AG08396 (cell line): ENCODE data around the gene ZNF804A.
"Not testable (repeated sequence)": the region's sequence is repeated elsewhere in the genome, so short reads cannot be mapped to it uniquely, and the experiment has no call there.

Experiments
- DNase-seq: peaks from one replicate; pipeline ENCODE4 v3.0.0; 2012; ENCODE audit warnings: low spot score, mixed read lengths

ZNF804A gene

GRCh38 chr2:184824597-184824996 lies 226.3 kb downstream of the ZNF804A start:
- DNase-seq: no peak

GRCh38 chr2:184830531-184830930 lies 232.2 kb downstream of the ZNF804A start:
- DNase-seq: no peak

GRCh38 chr2:184834699-184835397 lies 236.5 kb downstream of the ZNF804A start:
- DNase-seq: no peak

- no peak for DNase-seq
Measured at GRCh38 chr2:184835398-184835715, 237.0 kb downstream of the ZNF804A start.

- no peak for DNase-seq
Measured at GRCh38 chr2:184847331-184847730, 249.0 kb downstream of the ZNF804A start.

- no peak for DNase-seq
Measured at GRCh38 chr2:184849516-184849915, 251.2 kb downstream of the ZNF804A start.

- no peak for DNase-seq
Measured at GRCh38 chr2:184851576-184851975, 253.2 kb downstream of the ZNF804A start.

- DNase-seq: no peak
Measured at GRCh38 chr2:184859187-184859586, 260.9 kb downstream of the ZNF804A start.

GRCh38 chr2:184860744-184861143 lies 262.4 kb downstream of the ZNF804A start:
- no peak for DNase-seq

- DNase-seq: no peak
Measured at GRCh38 chr2:184875212-184875611, 276.9 kb downstream of the ZNF804A start.

- no peak for DNase-seq
Measured at GRCh38 chr2:184875911-184876310, 277.6 kb downstream of the ZNF804A start.

GRCh38 chr2:184877909-184878308 lies 279.6 kb downstream of the ZNF804A start:
- DNase-seq: no peak

GRCh38 chr2:184879671-184880070 lies 281.3 kb downstream of the ZNF804A start:
- DNase-seq: no peak

- DNase-seq: not testable (repeated sequence)
Measured at GRCh38 chr2:184886585-184886984, 288.3 kb downstream of the ZNF804A start.

- no peak for DNase-seq
Measured at GRCh38 chr2:184890311-184890710, 292.0 kb downstream of the ZNF804A start.

GRCh38 chr2:184904991-184905390 lies 306.7 kb downstream of the ZNF804A start:
- no peak for DNase-seq

- DNase-seq: no peak
Measured at GRCh38 chr2:184906160-184906559, 307.8 kb downstream of the ZNF804A start.

- no peak for DNase-seq
Measured at GRCh38 chr2:184906709-184907108, 308.4 kb downstream of the ZNF804A start.

GRCh38 chr2:184908966-184909365 lies 310.6 kb downstream of the ZNF804A start:
- DNase-seq: no peak

- DNase-seq: no peak
Measured at GRCh38 chr2:184920451-184920965, 322.2 kb downstream of the ZNF804A start.

- no peak for DNase-seq
Measured at GRCh38 chr2:184921676-184922075, 323.3 kb downstream of the ZNF804A start.

GRCh38 chr2:184923751-184924150 lies 325.4 kb downstream of the ZNF804A start:
- DNase-seq: no peak

GRCh38 chr2:184927040-184927439 lies 328.7 kb downstream of the ZNF804A start:
- no peak for DNase-seq

GRCh38 chr2:184936761-184937160 lies 338.4 kb downstream of the ZNF804A start:
- DNase-seq: no peak
